Measurements from ENCODE around the gene EEF2KMT.
"Not testable (repeated sequence)": the region's sequence is repeated elsewhere in the genome, so short reads cannot be mapped to it uniquely, and the experiment has no call there.

Gene EEF2KMT

DNA sequence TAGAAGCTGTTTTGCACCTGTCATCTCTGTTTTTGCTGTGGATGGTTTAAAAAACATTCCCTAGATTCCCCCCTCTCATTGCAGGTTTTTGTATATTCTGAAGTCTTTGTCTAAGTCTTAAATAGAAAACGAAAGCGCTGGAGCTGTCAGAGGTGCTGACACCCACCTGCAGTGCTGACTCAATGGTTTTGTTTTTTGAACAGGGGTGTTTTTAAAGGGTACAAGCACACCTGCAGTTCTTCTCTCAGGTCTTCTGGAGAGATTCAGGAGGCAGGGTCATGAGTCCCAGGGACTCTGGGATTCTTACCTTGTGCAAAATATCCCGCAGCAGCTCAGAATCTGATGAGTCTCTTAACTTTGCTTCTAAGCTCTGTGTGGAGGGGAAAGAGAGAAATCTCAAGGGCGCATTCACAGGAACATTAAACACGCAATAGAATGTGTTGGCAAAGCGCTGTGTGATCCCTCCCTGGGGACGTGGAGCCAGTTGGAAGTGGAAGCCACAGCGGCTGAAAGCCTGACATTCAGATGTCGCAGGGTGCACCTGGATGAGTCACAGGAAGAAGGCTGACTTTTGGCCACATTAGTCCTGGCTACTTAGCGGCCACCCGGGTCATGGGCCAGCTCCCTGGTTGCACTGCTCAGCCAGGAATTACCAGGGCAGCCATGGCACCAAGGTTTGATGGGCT is 2.3 kb downstream of the EEF2KMT start:
- DNase-seq (ENCODE audit: low spot score): not testable (repeated sequence)

DNA sequence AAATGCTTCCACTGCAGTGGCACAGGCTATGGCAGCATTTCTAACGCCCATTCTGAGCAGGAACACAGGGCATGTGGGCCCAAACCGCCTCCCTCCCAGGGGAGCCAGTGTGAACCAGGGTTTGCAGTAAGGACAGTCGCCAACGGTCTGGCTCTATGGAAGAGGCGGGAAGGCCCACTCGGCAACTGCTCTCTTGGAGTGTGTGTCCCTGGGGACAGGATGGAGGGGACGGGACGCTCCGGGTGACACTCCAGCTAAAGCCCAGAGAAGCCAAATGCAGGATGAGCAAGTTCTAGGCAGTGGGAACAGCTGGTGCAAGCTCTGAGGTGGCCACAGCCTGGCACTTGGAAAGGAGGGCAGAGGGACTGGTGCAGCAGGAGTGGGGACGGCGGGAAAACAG is 3.8 kb downstream of the EEF2KMT start:
- DNase-seq (ENCODE audit: low spot score): not testable (repeated sequence)

DNA sequence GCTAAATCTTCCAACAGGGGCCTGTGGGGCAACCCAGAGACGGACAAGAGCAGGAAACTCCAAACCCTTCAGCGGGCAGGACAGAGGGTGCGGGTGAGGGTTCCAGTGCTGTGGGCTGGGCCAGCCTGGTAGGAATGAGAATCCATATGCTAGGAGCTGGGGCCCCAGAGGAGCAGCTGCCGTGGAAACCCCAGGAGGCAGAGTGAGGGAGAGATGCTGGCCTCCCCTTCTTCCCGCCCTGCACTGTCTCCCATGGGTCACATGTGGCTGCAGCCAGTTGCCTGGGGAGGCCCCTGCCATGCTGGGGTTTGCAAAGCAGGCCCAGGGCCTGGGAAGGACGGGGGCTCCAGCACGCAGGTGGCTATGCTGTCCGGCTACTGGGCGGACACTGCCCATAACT is 4.5 kb downstream of the EEF2KMT start:
- DNase-seq (ENCODE audit: low spot score): not testable (repeated sequence)

DNA sequence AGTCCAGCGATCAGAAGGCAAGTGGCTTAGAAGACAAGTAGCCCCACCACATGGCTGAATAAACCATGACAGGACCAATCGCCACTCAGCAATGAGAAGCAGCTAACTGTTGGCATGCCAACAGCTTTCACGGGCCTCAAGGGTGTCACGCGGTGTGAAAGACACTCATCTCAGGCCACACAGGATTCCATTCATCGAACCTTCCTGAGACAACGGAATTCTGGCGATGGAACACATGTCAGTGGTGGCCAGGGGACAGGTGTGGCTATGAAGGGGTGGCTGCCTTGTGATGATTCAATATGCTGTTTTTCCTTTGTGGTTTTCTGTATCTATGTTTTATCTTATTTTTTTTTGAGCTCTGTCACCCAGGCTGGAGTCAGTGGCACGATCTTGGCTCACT is 7.0 kb downstream of the EEF2KMT start:
- not testable (repeated sequence) for DNase-seq (ENCODE audit: low spot score)

DNA sequence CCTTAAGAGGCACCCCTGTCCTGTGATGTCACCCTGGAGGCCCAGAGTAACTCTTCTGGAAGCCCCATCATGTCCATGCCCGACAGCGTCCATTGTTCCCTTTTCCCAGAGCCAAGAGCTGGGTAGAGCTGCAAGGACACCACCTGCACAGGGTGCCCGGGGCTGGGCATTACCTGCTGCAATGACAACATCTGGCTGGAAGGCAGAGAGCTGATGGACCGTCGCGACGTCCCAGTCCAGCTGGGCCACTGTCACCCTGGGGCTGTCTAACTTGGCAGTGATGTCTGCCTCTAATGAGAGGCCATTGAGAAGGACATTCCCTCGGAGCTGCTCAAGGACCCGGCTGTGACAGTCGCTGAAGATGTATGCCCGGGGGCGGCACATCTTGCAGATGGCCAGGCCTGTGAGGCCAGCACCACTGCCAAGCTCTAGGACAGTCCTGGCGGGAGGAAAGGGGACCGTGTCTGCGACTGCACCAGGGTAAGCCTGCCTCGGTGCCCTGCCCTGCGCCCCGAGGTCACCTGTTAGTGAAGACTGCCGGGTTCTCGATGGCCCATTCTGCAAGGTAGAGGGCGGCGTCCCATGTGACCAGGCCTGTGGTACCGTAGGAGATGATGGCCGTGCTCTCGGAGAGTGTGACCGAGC is 7.6 kb downstream of the EEF2KMT start:
- DNase-seq (ENCODE audit: low spot score): not testable (repeated sequence)

DNA sequence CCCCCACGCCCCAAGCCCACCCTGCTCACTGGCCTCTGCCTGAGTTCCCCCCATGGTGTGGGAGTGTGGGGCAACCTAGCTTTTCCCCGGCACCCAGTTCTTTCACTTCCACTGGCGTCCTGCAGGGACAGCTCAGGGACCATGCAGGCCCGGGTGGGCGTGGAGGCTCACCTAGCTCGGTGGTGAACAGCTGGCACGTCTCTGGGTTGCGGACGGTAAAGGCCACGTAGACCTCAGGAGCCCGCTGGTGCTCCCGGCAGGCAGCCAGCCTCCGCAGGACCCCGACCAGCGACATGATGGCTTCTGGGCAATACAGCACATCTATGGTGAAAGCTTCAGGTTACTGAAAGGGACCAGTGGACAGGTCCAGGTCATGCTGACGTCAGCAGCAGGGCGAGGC is 8.7 kb downstream of the EEF2KMT start:
- DNase-seq (ENCODE audit: low spot score): not testable (repeated sequence)

DNA sequence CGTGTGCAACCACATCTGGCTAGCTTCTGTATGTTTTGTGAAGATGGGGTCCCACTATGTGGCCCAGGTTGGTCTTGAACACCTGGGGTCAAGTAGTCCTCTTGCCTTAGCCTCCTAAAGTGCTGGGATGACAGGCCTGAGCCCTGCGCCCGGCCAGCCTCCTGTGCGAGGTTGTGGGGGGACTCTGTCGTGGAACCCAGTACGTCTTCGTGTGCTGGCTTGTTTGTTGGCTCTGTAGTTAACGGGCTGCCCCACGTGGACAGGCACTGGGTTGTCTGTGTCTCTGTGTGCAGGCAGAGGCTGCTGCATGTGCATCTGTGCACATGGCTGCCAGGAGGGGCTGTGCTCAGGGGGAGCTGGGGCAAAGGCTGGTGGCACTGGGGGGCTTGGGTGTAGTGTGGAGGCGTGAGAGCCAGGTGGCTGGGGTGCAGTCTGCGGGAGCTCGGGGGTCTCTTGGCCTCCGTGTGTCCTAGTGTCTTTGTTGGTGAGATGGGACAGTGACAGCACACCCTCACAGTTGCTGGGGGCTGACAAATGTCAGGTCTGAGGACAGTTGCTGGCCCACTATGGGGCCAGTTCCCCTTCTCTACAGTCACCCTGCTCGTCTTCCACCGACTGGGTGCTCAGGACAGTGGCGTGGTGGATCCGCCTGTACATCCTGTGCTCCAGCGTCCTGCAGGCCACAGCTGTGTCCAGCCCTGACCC is 9.4 kb downstream of the EEF2KMT start:
- not testable (repeated sequence) for DNase-seq (ENCODE audit: low spot score)

DNA sequence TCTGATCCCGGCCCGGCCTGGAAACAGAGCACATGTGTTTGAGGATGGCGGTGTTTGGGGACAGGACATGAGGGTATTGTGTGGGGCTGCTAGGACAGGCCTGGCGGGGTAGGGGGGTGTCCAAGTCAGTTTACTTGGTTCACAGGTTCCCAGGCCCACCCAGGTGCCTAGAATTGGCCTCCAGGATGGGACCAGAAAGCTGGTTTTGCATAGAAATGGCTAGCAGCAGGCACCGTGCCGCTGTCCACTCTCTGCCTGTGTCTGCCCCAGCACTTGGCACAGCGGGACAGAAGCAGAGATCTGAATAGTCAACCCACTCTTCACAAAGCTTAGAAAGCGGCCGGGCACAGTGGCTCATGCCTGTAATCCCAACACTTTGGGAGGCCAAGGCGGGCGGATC is 11.9 kb downstream of the EEF2KMT start:
- DNase-seq (ENCODE audit: low spot score): not testable (repeated sequence)

DNA sequence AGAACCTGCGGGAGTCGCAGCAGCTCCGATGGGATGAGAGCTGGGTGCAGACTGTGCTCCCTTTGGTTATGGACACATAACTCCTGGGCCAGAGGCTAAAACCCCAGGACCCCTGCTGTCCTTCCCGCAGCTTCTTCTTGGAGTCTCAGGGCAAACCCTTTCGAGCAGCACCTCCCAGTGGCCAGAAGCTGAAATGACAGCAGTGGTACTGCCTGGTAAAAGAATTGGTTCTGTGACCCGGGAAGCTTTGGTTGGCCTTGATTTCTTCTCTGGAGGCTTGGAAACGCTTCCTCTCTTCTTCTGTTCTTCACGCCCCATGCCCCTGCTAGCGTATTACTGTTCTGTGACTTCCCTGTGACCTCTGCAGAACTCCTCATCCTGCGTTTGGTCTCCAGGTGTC is 12.8 kb downstream of the EEF2KMT start:
- DNase-seq (ENCODE audit: low spot score): peak; percentile 36

DNA sequence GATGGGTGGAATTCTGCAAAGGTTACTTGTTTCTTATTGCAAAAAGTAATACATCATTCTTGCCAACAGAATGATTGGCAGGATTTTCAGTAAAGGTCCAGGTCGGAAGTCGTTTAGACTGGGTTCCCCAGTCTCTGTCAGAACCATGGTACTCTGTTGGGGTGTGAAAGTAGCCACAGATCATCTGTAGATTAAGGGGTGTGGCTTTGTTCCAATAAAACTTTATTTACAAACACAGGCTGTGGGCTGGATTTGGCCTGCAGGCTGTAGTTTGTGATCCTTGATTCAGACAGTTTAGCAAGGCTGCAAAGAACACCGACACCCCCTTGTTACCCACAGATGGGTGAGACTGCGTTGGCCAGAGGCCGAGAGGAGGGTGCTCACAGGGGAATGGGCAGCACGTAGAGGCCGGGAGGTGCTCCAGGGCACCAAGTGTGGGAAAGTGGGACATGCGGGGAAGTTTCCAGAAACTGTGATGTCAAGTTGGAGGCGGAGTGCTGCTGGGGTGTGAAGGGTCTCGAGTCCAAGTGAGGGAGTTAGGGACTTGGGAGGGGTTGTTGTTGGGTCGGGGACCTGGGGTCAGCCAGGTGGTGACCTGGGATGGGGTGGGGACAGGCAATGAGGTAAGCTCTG is 13.4 kb downstream of the EEF2KMT start:
- DNase-seq (ENCODE audit: low spot score): not testable (repeated sequence)

DNA sequence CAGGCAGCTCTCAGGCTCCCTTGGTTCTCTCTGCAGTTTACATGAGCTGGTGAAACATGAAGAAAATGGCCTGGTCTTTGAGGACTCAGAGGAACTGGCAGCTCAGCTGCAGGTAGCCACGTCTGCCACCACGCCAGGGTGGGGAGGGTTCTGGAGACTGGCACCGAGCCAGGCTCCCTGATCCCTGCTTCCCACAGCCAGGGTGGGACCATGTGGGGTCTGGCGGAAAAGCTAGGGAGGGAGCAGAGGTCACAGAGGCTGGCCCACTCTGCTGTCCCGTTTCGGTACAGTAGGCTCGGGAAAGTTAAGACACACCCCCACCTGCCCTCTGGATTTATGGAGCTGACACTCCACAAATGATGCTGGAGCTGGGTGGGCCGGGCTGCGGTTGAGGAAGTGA is 13.9 kb downstream of the EEF2KMT start:
- not testable (repeated sequence) for DNase-seq (ENCODE audit: low spot score)

DNA sequence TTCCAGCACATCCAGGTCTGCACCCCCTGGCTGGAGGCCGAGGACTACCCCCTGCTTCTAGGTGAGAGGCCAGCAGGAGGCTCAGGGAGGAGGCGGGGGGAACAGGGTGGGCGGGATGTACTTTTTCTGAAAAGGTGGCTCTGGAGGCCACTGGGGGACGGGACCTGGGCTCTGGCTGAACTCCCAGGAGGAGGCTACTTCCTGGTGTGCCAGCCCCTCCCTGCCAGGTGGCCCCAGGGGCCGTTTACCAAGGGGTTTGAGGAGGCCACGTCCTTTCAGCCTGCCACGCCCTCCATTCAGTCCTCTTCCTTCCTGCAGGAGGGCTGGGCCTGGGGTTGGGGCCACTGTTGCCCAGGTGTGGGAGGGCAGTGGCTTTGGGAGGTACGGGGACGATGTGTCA is 16.6 kb downstream of the EEF2KMT start:
- not testable (repeated sequence) for DNase-seq (ENCODE audit: low spot score)

DNA sequence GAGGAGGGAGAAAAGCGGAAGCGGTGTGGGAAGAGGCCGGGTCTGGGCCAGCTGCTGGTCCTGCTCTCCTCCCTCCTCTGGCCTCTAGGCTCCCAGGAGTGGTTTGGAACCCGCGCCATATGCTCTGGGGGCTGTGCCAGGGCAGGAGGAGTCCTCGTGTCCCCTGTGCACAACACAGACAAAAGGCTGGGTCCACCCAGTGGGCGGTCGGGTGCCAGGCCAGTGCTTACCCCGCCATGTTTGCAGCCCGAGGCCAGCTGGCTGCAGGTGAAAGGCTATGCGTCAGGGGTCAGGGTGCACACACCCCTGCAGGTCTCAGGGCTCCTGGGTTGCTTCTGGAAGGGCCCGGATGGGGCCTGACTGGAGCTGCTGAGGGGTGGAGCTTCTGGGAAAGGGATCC is 17.1 kb downstream of the EEF2KMT start:
- not testable (repeated sequence) for DNase-seq (ENCODE audit: low spot score)

DNA sequence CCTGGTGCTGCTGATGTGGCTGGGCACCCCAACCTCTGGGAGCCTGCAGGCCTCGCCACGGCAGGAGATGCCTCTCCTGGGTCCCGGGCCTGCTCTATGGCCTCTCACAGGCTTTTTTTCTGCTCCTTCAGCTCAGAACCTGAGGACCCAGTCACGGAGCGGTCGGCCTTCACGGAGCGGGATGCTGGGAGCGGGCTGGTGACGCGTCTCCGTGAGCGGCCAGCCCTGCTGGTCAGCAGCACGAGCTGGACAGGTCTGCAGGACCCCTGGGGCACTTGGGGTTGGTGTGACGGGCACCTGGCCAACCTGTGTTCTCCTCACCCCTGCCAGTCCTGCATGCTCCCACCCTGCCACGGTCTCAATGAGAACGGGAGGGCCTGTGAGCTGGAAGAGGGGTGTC is 19.0 kb downstream of the EEF2KMT start:
- DNase-seq (ENCODE audit: low spot score): no peak

DNA sequence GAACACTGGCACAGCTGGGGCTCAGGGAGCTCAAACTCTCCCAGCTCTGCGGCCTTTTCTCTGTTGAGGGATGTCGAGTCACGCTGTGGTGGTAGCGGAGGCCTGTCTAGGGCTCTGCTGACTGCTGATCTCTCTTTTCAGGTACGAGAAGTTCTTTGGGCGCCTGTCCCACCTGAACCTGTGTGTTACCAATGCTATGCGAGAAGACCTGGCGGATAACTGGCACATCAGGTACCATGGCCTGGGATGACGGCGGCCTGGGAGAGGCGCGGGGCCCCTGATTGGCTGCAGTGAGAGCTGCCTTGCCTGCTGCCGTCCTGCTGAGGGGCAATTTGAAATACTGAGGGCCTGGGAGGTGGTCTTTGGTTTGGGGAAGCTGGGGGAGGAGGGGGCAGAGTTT is 20.3 kb downstream of the EEF2KMT start:
- no peak for DNase-seq (ENCODE audit: low spot score)

DNA sequence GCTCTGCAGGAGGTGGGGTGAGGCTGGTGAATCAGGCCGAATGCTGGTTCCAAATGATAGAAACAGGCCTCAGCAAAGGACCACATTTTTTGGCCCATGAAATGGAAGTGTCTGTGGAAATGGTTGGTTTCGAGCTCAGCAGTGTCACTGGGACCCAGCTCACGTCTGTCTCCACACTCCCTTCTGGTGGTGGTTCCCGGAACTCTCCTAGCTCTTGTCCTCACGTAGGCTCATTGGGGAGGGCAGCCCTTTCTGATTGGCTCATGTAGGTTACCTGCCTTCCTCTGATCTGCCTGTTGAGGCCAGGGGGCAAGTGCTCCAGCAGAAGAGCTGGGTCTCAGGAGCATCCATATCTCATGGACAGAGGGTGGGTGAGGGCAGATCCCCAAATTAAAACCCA is 22.0 kb downstream of the EEF2KMT start:
- no peak for DNase-seq (ENCODE audit: low spot score)

DNA sequence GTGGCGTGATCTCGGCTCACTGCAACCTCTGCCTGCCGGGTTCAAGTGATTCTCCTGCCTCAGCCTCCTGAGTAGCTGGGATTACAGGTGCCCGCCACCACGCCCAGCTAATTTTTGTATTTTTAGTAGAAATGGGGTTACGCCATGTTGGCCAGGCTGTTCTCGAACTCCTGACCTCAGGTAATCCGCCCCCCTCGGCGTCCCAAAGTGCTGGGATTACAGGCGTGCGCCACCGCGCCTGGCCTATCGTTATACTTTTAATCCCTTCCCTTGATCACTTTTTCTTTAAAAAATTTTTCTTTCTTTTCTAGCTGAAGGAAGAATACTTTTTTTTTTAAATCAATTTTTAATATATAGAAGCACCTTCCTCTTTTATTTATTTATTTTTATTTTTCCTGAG is 23.8 kb downstream of the EEF2KMT start:
- not testable (repeated sequence) for DNase-seq (ENCODE audit: low spot score)

DNA sequence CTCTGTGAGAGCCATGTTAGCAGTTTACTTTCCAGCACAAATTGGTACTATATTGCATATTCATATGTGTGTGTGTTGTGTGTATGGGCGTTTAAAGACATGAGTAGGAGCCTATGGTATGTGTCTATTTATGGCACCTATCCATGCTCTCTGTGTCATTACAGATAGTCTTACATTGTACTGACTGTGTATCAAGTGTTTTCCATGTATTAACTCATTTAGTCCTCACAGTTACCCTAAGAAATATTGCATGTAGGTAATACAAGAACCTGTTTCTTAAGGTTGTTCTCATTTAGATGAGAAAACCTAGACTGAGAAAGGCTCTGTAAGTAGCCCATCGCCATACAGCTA is 24.3 kb downstream of the EEF2KMT start:
- no peak for DNase-seq (ENCODE audit: low spot score)

DNA sequence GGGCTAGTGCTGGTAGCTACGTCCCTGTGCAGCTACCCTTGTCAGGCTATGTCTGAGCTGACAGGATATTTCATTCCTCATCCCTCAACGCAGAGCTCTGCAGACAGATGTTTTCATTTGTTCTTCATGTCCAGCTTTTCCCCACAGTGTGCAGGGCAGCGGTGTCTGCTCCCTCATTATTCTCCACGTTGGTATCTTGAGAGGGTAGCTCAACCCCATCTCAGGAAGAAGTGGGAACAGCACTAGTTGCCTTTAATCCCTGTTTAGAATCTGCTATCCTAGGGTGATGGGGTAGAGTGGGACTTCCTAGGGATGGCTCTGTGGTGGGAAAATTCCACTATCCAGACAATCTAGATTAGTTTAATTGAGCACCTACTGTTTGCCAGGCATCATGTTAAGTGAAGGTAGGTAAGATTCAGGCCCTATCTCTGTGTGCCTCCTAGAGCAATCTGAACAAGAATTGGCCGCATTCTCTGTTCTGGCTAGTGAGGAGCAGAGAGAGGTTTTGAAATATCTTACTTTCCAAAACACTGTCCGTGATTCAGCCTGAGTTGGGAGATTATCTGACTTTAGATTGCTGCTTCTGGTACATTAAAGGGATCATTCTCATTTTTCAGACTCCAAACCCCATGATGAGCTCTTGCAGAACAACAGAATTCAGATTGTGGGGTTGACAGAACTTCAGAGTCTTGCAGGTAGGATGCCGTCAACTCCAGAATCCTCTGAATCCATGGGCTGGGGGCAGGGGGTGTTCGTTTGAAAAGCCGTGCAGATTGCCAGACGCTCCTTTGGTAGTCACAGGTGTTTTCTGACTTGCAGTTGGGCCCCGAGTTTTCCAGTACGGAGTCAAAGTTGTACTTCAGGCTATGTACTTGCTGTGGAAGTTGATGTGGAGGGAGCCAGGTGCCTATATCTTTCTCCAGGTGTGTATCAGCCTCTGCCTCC is 25.0 kb downstream of the EEF2KMT start:
- DNase-seq (ENCODE audit: low spot score): no peak

DNA sequence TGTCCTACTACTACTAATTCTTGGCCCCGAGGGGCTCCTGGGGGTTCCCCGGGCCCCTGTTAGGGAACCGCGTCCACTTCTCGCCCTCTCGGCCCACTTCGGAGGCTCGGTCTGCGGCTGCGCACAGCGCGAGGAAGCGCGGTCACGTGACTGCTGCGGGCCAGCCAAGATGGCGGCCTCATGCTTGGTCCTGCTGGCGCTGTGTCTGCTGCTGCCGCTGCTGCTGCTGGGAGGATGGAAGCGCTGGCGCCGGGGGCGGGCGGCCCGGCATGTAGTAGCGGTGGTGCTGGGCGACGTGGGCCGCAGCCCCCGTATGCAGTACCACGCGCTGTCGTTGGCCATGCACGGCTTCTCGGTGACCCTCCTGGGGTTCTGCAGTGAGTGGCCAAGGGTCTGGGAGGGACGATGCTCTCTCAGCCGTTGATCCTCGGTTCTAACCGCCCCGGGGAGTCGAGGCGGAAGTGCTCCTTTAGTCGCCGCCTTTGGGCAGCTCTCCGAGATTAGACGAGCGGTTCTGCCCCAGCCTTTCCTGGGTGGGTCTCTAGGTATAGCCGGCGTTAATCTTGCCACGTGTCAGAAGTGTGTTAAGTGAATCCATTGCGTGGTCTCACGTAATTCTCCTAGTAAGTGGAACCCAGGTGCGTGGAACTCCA is 25.8 kb downstream of the EEF2KMT start, which contains the start of gene ALG1:
Gene ALG1, plus strand, starts transcription at position 163 of the 653 bp plus-strand sequence. Its CDS starts 7 bp downstream, at position 170.
- peak; percentile 79 for DNase-seq (ENCODE audit: low spot score)

DNA sequence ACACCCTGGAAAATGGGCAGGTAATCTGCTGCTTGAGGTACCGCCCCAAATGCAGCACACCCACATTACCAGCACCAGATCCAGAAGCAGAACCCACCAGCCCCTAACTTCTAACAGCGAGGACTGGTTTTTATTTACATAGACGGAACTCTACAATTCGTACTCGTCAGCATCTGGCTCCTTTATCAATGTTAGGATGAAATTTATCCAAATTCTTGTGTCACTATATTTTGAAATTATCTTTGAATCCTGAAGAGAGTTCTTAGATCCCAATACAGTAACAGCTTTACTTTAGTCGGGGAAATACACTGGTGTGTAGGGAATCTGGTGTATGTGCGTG is 26.3 kb downstream of the EEF2KMT start:
- DNase-seq (ENCODE audit: low spot score): no peak
